Body of pancreas (tissue), 4 donors: ENCODE measurements around the gene BPIFA2.

Experiments
- CTCF ChIP-seq, 7 experiments: fragments of 450-650 bp in 4 of 7; fragments of 200-600 bp in 3 of 7; sonication (generic) in 3 of 7; IDR thresholded peaks; one replicate each; pipeline ENCODE4 v1.5.1; 2016 to 2019; ENCODE audit warnings: antibody characterized with exemption in 7 of 7
- POLR2A ChIP-seq, 3 donors: fragments of 450-650 bp; IDR thresholded peaks; one replicate each; pipeline ENCODE4 v1.6.1; 2016; ENCODE audit warnings: antibody characterized with exemption in 3 of 3, mild to moderate bottlenecking in 2 of 3

GRCh38 chr20:33166533-33167113 is 1.3 kb upstream of the BPIFA2 start:
- TF ChIP-seq CTCF (IDR thresholded peaks at IDR 0.05), result no peak
- TF ChIP-seq POLR2A (IDR thresholded peaks at IDR 0.05), result no peak
